Gastroesophageal sphincter (tissue), 4 donors: ENCODE data around the gene PGP. TPM values are rescaled to one million over a fixed set of nuclear protein-coding genes. Genes with fewer than 3 reads are reported as not detected.

Source experiments
- ATAC-seq: fragments of 150-250 bp; one replicate; pipeline ENCODE4 v1.9.1; 2016; ENCODE audit warnings: mild to moderate bottlenecking, moderate library complexity
- H3K27ac ChIP-seq, 4 donors: fragments of 200-600 bp; sonication (generic) in 3 of 4; 1 replicate in 3 of 4; 2 replicates in 1 of 4; pipeline ENCODE4 v1.5.1; 2016 to 2019
- H3K27me3 ChIP-seq: fragments of 200-600 bp; sonication (generic); one replicate; pipeline ENCODE4 v1.5.1; 2019
- H3K36me3 ChIP-seq, 2 donors: fragments of 200-600 bp; sonication (generic); one replicate each; pipeline ENCODE4 v1.5.1; 2019; ENCODE audit warnings: control low read depth in 1 of 2
- H3K4me1 ChIP-seq, 3 donors: fragments of 200-600 bp; sonication (generic); 1 replicate in 2 of 3; 2 replicates in 1 of 3; pipeline ENCODE4 v1.5.1; 2016 to 2019; ENCODE audit warnings: control low read depth in 2 of 3
- H3K4me3 ChIP-seq, 2 donors: fragments of 200-600 bp; sonication (generic); one replicate each; pipeline ENCODE4 v1.5.1; 2019; ENCODE audit warnings: mild to moderate bottlenecking in 1 of 2, moderate library complexity in 1 of 2
- H3K9me3 ChIP-seq, 3 donors: fragments of 200-600 bp; sonication (generic); one replicate each; pipeline ENCODE4 v1.5.1; 2017 to 2019; ENCODE audit warnings: control low read depth in 2 of 3
- CTCF ChIP-seq, 4 experiments: fragments of 200-600 bp in 2 of 4; fragments of 450-650 bp in 2 of 4; sonication (generic) in 1 of 4; IDR thresholded peaks; one replicate each; pipeline ENCODE4 v1.5.1; 2017 to 2019; ENCODE audit warnings: antibody characterized with exemption in 4 of 4, mild to moderate bottlenecking in 2 of 4, moderate library complexity in 2 of 4
- EP300 ChIP-seq: sonication (generic); formaldehyde crosslinking; IDR thresholded peaks from one replicate; pipeline ENCODE4 v1.6.1; 2017; ENCODE audit warnings: antibody characterized with exemption, mild to moderate bottlenecking
- POLR2A ChIP-seq, 2 donors: fragments of 450-650 bp; IDR thresholded peaks; one replicate each; pipeline ENCODE4 v1.6.1; 2017; ENCODE audit warnings: antibody characterized with exemption in 2 of 2, mild to moderate bottlenecking in 2 of 2, moderate library complexity in 1 of 2
- POLR2AphosphoS5 ChIP-seq: sonication (generic); formaldehyde crosslinking; IDR thresholded peaks from one replicate; pipeline ENCODE4 v1.6.1; 2017; ENCODE audit warnings: antibody characterized with exemption
- WGBS, 2 donors: methylation state at CpG; one replicate each; pipeline ENCODE4 v1.1.5; 2018; ENCODE audit warnings: low coverage in 1 of 2; 5-methylcytosine and 5-hydroxymethylcytosine counted together
- total RNA-seq, 4 donors: library from RNA; depleted of rRNA; stranded (reverse); fragments of >200 nt; gene quantifications; one replicate each; pipeline ENCODE4 v1.1.0, GENCODE V29; 2016

Gene PGP
- total RNA-seq, 4 donors from 2014 or later, result 7.6 to 17.3 (median 12.5) TPM

GRCh38 chr16:2211923-2212347 lies 2.7 kb downstream of the PGP start:
- peaks cover 0 to 40% of the 10 kb centered on the region in 2 donors for H3K36me3 ChIP-seq
- H3K4me1 ChIP-seq, result peaks cover 6 to 41% (median 14%) of the 10 kb centered on the region in 3 donors
- H3K9me3 ChIP-seq, result no peaks in the 10 kb centered on the region
- 39 to 62% methylated on average over 2 to 3 of the region's 11 CpGs for WGBS, 2 donors
- no peak overlapping the region for H3K4me3 ChIP-seq
- no peak for ATAC-seq
- TF ChIP-seq EP300 (no peak), POLR2AphosphoS5 (no peak), CTCF (IDR thresholded peaks at IDR 0.05) (no peak), POLR2A (IDR thresholded peaks at IDR 0.05) (no peak)
- H3K27ac ChIP-seq, result no peak overlapping the region
- H3K27me3 ChIP-seq, result no peaks in the 10 kb centered on the region

GRCh38 chr16:2210386-2211365 lies 4.0 kb downstream of the PGP start, which contains the start of gene BRICD5:
BRICD5 (minus strand) TSS chr16:2210863; CDS start chr16:2210833, 30 bp downstream.
- peaks cover 0 to 45% of the 10 kb centered on the region in 2 donors for H3K36me3 ChIP-seq

GRCh38 chr16:2210009-2210332 lies 4.7 kb downstream of the PGP start:
- Histone ChIP-seq H3K4me1 (peaks cover 6 to 48% (median 24%) of the 10 kb centered on the region in 3 donors), H3K9me3 (no peaks in the 10 kb centered on the region), H3K36me3 (peaks cover 0 to 45% of the 10 kb centered on the region in 2 donors), H3K27ac (no peak overlapping the region), H3K4me3 (no peak overlapping the region), H3K27me3 (no peaks in the 10 kb centered on the region)
- no peak for ATAC-seq
- no CpG with 5 or more reads among the region's 17 CpGs for WGBS, 2 donors
- TF ChIP-seq POLR2AphosphoS5, result no peak
- no peak for TF ChIP-seq EP300

More at GRCh38 chr16:2210386-2211365, 4.0 kb downstream of the PGP start, which contains the start of gene BRICD5:
- Histone ChIP-seq H3K27me3 (no peaks in the 10 kb centered on the region), H3K9me3 (no peaks in the 10 kb centered on the region), H3K27ac (no peak within 1 kb of the TSS), H3K4me1 (peaks cover 6 to 51% (median 24%) of the 10 kb centered on the region in 3 donors), H3K4me3 (no peak within 1 kb of the TSS)
- ATAC-seq, result no peak
- TF ChIP-seq CTCF (IDR thresholded peaks at IDR 0.05), result no peak
- TF ChIP-seq POLR2AphosphoS5, result no peak
- no peak for TF ChIP-seq EP300
- TF ChIP-seq POLR2A (IDR thresholded peaks at IDR 0.05), result no peak
- WGBS, 2 donors, result 65% methylated on average over 4 of the region's 24 CpGs; no CpG with 5 or more reads in 1 of the 2 donors

- H3K36me3 ChIP-seq, result peaks cover 0 to 45% of the 10 kb centered on the region in 2 donors
- H3K27ac ChIP-seq, result no peak overlapping the region
- no peak for TF ChIP-seq POLR2AphosphoS5
- TF ChIP-seq EP300, result no peak
- no peak for TF ChIP-seq POLR2A (IDR thresholded peaks at IDR 0.05)
- TF ChIP-seq CTCF (IDR thresholded peaks at IDR 0.05), result no peak
- H3K27me3 ChIP-seq, result no peaks in the 10 kb centered on the region
- H3K9me3 ChIP-seq, result no peaks in the 10 kb centered on the region
- H3K4me3 ChIP-seq, result no peak overlapping the region
- peaks cover 6 to 53% (median 28%) of the 10 kb centered on the region in 3 donors for H3K4me1 ChIP-seq
- no peak for ATAC-seq
- no CpG with 5 or more reads among the region's 29 CpGs for WGBS, 2 donors
Measured at GRCh38 chr16:2209258-2210008, 5.2 kb downstream of the PGP start.

- Histone ChIP-seq H3K27ac (no peak overlapping the region), H3K4me3 (no peak overlapping the region), H3K36me3 (peaks cover 0 to 45% of the 10 kb centered on the region in 2 donors), H3K27me3 (no peaks in the 10 kb centered on the region), H3K4me1 (peaks cover 5 to 48% (median 25%) of the 10 kb centered on the region in 3 donors), H3K9me3 (no peaks in the 10 kb centered on the region)
- no peak for TF ChIP-seq CTCF (IDR thresholded peaks at IDR 0.05)
- TF ChIP-seq POLR2A (IDR thresholded peaks at IDR 0.05), result no peak
- no peak for TF ChIP-seq POLR2AphosphoS5
- no peak for TF ChIP-seq EP300
- no peak for ATAC-seq
- no CpG with 5 or more reads among the region's 9 CpGs for WGBS, 2 donors
Measured at GRCh38 chr16:2208772-2209171, 5.9 kb downstream of the PGP start.
